ENCODE measurements around the gene ITPRIPL1.
"Not testable (repeated sequence)": the region's sequence is repeated elsewhere in the genome, so short reads cannot be mapped to it uniquely, and the experiment has no call there.

The ITPRIPL1 gene

DNA sequence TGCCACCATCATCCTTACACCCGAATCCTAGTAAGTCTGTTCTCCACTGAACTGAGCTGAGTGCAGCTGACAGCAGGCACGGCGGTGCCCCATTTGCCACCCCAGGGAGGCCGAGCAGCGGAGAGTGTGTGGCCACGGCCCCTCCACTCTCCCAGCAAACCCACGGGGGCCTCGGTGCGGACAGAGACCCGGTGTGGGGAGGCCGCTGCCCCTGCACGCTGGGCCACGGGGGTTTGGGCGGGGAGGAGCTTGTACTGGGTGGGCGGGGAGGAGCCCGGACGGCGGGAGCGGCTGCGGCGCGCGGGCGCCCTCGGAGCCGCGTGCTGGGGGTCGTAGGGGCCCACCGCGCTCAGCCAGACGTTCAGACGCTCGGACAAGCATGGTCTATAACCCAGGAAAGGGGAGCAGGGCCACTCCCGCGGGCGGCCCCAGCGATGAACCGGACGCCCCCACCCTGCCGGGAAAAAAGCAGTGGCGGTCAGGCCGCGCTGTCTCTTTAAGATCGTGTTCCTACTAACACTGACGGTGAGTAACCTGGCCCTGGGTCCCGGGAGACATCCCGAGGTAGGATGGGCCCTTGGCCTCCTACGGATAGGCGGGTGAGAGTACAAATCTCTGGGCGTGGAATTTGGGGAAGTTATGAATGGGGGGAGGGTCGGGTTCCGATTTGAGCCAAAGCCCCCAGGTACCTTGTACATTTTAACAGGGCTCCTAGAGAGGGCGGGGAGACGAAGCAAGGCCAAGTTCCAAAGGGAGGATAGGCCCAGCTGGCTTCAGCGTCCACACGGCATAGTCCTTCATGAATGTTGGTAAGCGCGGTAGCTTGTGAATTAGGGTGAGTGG, at the start of gene ITPRIPL1:
Gene ITPRIPL1 (plus strand): TSS at position 277 of the 843 bp plus-strand sequence. CDS start 523 bp downstream, at position 800.
- Histone ChIP-seq H3K9ac (ENCODE audit: low read length in 5 of 5) (peak within 1 kb of the TSS in 4 of 5 donors; percentile 27 to 89 (median 78)), H3K27ac (ENCODE audit: low read depth, low read length) (peak within 1 kb of the TSS; percentile 49), H3K9me3 (ENCODE audit: control insufficient read depth in 5 of 5, low read length in 5 of 5) (no peaks in the 10 kb centered on the region), H3K27me3 (ENCODE audit: control insufficient read depth in 5 of 5, insufficient read depth in 4 of 5, low read length in 5 of 5) (peaks cover 8 to 15% (median 12%) of the 10 kb centered on the region in 5 donors), H3K4me3 (ENCODE audit: low read depth in 1 of 5, low read length in 5 of 5) (peak within 1 kb of the TSS; percentile 63 to 81 (median 78)), H3K4me1 (ENCODE audit: control insufficient read depth in 5 of 5, insufficient read depth in 5 of 5, low read length in 5 of 5) (peaks cover 3 to 60% (median 43%) of the 10 kb centered on the region in 5 donors), H3K36me3 (ENCODE audit: control insufficient read depth in 5 of 5, insufficient read depth in 5 of 5, low read length in 5 of 5) (peaks cover 0 to 11% (median 5%) of the 10 kb centered on the region in 5 donors)

GRCh38 chr2:96276787-96277499, 48.2 kb upstream of the ITPRIPL1 start:
- H3K9me3 ChIP-seq (ENCODE audit: control insufficient read depth in 5 of 5, low read length in 5 of 5), result no peaks in the 10 kb centered on the region
- H3K36me3 ChIP-seq (ENCODE audit: control insufficient read depth in 5 of 5, insufficient read depth in 5 of 5, low read length in 5 of 5), result peaks cover 5 to 95% (median 80%) of the 10 kb centered on the region in 5 donors
- H3K4me3 ChIP-seq (ENCODE audit: low read depth in 1 of 5, low read length in 5 of 5), result no peak overlapping the region
- H3K27me3 ChIP-seq (ENCODE audit: control insufficient read depth in 5 of 5, insufficient read depth in 4 of 5, low read length in 5 of 5), result no peaks in the 10 kb centered on the region
- H3K27ac ChIP-seq (ENCODE audit: low read depth, low read length), result no peak overlapping the region
- no peak overlapping the region for H3K9ac ChIP-seq (ENCODE audit: low read length in 5 of 5)
- no peaks in the 10 kb centered on the region for H3K4me1 ChIP-seq (ENCODE audit: control insufficient read depth in 5 of 5, insufficient read depth in 5 of 5, low read length in 5 of 5)

DNA sequence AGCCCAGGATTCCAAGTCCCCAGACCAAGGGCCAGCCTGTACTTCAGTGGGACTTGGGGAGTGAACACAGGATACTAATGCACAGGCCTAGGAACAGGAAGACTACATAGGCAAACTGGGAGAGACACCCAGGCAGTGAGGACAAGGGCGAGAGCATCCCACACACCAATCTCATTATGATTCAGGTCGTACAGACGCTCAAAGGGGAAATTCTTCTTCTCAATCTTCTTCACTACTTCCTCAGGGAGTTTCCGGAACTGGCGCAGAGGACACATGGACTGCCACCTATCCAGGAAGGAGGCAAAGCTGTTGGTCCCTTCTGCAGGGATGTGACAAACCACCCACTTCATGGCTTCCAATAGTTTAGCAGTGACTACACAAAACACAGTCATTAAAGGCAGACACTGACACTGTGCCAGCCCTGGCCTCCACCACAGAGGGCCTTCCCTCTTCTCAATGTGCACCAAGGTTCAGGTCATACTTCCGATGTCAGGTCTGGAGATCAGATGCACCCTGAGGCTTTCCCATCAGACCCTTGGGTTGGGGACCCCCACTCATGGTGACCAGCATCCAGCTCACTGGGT, 37.8 kb upstream of the ITPRIPL1 start:
- no peak overlapping the region for H3K4me3 ChIP-seq (ENCODE audit: low read depth in 1 of 5, low read length in 5 of 5)
- H3K4me1 ChIP-seq (ENCODE audit: control insufficient read depth in 5 of 5, insufficient read depth in 5 of 5, low read length in 5 of 5), result no peaks in the 10 kb centered on the region
- no peak overlapping the region for H3K27ac ChIP-seq (ENCODE audit: low read depth, low read length)
- no peaks in the 10 kb centered on the region for H3K27me3 ChIP-seq (ENCODE audit: control insufficient read depth in 5 of 5, insufficient read depth in 4 of 5, low read length in 5 of 5)
- no peaks in the 10 kb centered on the region for H3K9me3 ChIP-seq (ENCODE audit: control insufficient read depth in 5 of 5, low read length in 5 of 5)
- H3K36me3 ChIP-seq (ENCODE audit: control insufficient read depth in 5 of 5, insufficient read depth in 5 of 5, low read length in 5 of 5), result peaks cover 31 to 100% (median 98%) of the 10 kb centered on the region in 5 donors
- no peak overlapping the region for H3K9ac ChIP-seq (ENCODE audit: low read length in 5 of 5)

- peaks cover 0 to 10% (median 5%) of the 10 kb centered on the region in 5 donors for H3K4me1 ChIP-seq (ENCODE audit: control insufficient read depth in 5 of 5, insufficient read depth in 5 of 5, low read length in 5 of 5)
- H3K9ac ChIP-seq (ENCODE audit: low read length in 5 of 5), result no peak overlapping the region
- no peaks in the 10 kb centered on the region for H3K9me3 ChIP-seq (ENCODE audit: control insufficient read depth in 5 of 5, low read length in 5 of 5)
- H3K36me3 ChIP-seq (ENCODE audit: control insufficient read depth in 5 of 5, insufficient read depth in 5 of 5, low read length in 5 of 5), result peaks cover 39 to 99% (median 94%) of the 10 kb centered on the region in 5 donors
- no peaks in the 10 kb centered on the region for H3K27me3 ChIP-seq (ENCODE audit: control insufficient read depth in 5 of 5, insufficient read depth in 4 of 5, low read length in 5 of 5)
- H3K4me3 ChIP-seq (ENCODE audit: low read depth in 1 of 5, low read length in 5 of 5), result no peak overlapping the region
- H3K27ac ChIP-seq (ENCODE audit: low read depth, low read length), result no peak overlapping the region
Measured at GRCh38 chr2:96291751-96292150, 33.4 kb upstream of the ITPRIPL1 start.

DNA sequence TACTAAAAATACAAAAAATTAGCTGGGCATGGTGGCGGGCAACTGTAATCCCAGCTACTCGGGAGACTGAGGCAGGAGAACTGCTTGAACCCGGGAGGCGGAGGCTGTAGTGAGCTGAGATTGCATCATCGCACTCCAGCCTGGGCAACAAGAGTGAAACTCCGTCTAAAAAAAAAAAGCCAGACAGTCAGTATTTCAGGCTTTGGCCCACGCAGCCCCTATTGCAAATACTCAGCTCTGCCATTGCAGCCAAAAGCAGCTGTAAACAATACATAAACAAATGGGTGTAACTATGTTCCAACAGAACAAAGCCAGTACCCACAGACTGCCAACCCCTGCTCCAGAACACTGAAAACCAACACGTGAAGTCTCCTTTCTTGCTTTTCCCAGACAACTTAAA, 30.8 kb upstream of the ITPRIPL1 start:
- H3K9me3 ChIP-seq (ENCODE audit: control insufficient read depth in 5 of 5, low read length in 5 of 5); H3K4me3 ChIP-seq (ENCODE audit: low read depth in 1 of 5, low read length in 5 of 5): not testable (repeated sequence)

GRCh38 chr2:96296925-96297324, 28.2 kb upstream of the ITPRIPL1 start:
- Histone ChIP-seq H3K9me3 (ENCODE audit: control insufficient read depth in 5 of 5, low read length in 5 of 5) (no peaks in the 10 kb centered on the region), H3K4me1 (ENCODE audit: control insufficient read depth in 5 of 5, insufficient read depth in 5 of 5, low read length in 5 of 5) (peaks cover 0 to 16% (median 10%) of the 10 kb centered on the region in 5 donors), H3K27ac (ENCODE audit: low read depth, low read length) (no peak overlapping the region), H3K4me3 (ENCODE audit: low read depth in 1 of 5, low read length in 5 of 5) (no peak overlapping the region), H3K27me3 (ENCODE audit: control insufficient read depth in 5 of 5, insufficient read depth in 4 of 5, low read length in 5 of 5) (no peaks in the 10 kb centered on the region), H3K36me3 (ENCODE audit: control insufficient read depth in 5 of 5, insufficient read depth in 5 of 5, low read length in 5 of 5) (peaks cover 43 to 98% (median 92%) of the 10 kb centered on the region in 5 donors), H3K9ac (ENCODE audit: low read length in 5 of 5) (no peak overlapping the region)

More for the DNA sequence above, 30.8 kb upstream of the ITPRIPL1 start:
- Histone ChIP-seq H3K4me1 (ENCODE audit: control insufficient read depth in 5 of 5, insufficient read depth in 5 of 5, low read length in 5 of 5) (peaks cover 0 to 16% (median 10%) of the 10 kb centered on the region in 5 donors), H3K36me3 (ENCODE audit: control insufficient read depth in 5 of 5, insufficient read depth in 5 of 5, low read length in 5 of 5) (peaks cover 42 to 99% (median 94%) of the 10 kb centered on the region in 5 donors), H3K27ac (ENCODE audit: low read depth, low read length) (peak overlapping the region; percentile 14)
- H3K27me3 ChIP-seq (ENCODE audit: control insufficient read depth in 5 of 5, insufficient read depth in 4 of 5, low read length in 5 of 5); H3K9ac ChIP-seq (ENCODE audit: low read length in 5 of 5): not testable (repeated sequence)

GRCh38 chr2:96301865-96302264, 23.3 kb upstream of the ITPRIPL1 start:
- Histone ChIP-seq H3K36me3 (ENCODE audit: control insufficient read depth in 5 of 5, insufficient read depth in 5 of 5, low read length in 5 of 5) (peaks cover 32 to 70% (median 64%) of the 10 kb centered on the region in 5 donors), H3K9me3 (ENCODE audit: control insufficient read depth in 5 of 5, low read length in 5 of 5) (no peaks in the 10 kb centered on the region), H3K4me3 (ENCODE audit: low read depth in 1 of 5, low read length in 5 of 5) (no peak overlapping the region), H3K4me1 (ENCODE audit: control insufficient read depth in 5 of 5, insufficient read depth in 5 of 5, low read length in 5 of 5) (peaks cover 3 to 30% (median 27%) of the 10 kb centered on the region in 5 donors), H3K27ac (ENCODE audit: low read depth, low read length) (no peak overlapping the region), H3K27me3 (ENCODE audit: control insufficient read depth in 5 of 5, insufficient read depth in 4 of 5, low read length in 5 of 5) (no peaks in the 10 kb centered on the region), H3K9ac (ENCODE audit: low read length in 5 of 5) (no peak overlapping the region)

DNA sequence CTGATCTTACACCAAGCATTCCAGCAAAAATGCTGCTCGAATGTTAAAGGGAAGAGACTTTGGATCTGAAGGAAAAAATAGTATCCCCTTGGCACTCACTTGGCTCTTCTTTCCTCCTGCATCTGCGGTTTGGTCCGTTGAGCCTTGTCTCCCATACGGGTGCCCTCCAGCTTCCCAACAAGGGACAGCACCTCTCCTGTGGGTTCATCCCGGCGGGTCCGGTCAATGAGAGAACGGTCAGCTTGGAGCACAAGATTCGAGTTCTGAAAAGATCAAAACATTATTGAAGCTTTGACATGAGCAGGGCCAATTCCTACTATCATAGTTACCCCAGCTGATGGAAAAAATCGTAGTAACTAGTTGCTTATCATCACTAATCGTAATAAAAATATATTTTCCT, 20.5 kb upstream of the ITPRIPL1 start:
- Histone ChIP-seq H3K27ac (ENCODE audit: low read depth, low read length) (peak overlapping the region; percentile 85), H3K9ac (ENCODE audit: low read length in 5 of 5) (peak overlapping the region; percentile 87 to 98 (median 88)), H3K9me3 (ENCODE audit: control insufficient read depth in 5 of 5, low read length in 5 of 5) (no peaks in the 10 kb centered on the region), H3K4me1 (ENCODE audit: control insufficient read depth in 5 of 5, insufficient read depth in 5 of 5, low read length in 5 of 5) (peaks cover 3 to 27% (median 21%) of the 10 kb centered on the region in 5 donors), H3K4me3 (ENCODE audit: low read depth in 1 of 5, low read length in 5 of 5) (peak overlapping the region; percentile 94 to 100 (median 99)), H3K36me3 (ENCODE audit: control insufficient read depth in 5 of 5, insufficient read depth in 5 of 5, low read length in 5 of 5) (peaks cover 18 to 42% (median 37%) of the 10 kb centered on the region in 5 donors), H3K27me3 (ENCODE audit: control insufficient read depth in 5 of 5, insufficient read depth in 4 of 5, low read length in 5 of 5) (no peaks in the 10 kb centered on the region)

DNA sequence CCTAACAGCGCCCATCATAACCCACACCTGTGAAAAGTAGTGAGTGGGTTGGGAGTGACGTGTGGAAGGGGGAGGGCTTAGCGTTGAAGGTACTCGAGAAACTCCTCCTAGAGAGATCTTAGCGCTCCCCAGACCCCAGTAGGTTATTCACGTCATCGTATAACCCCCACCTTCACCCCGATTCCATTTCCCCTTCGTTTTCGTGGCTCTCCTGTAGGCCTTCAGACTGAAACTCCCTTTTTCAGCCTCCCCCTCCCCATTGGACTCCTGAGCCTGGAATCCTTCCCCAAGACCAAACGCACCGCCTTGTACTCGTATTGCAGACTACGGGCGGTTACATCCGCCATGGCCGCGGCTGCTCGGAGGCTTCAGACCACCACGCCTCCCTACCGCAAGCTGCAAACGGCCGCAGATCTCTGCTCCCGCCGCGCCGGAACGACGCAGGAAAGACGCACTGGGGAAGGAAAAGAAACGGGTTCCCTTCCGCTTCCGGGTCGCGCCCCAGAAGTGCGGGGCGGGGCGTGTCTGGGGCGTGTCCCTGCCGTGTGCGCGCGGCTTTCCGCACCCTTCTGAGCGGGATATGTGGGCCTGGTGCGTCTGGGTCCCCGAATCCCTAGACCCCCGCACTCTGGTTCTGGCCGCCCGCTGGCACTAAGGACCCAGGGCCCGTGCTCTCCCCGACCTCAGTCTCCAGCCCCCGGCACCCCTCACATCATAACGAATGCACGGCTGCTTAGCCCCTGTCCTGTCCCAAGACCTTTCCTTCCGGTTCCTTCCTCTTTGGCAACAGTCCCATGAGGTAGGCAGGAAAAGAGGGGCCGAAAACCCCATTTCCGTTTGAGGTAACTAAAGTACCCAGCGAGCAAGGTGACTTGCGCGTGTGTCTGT, 19.8 kb upstream of the ITPRIPL1 start, which contains the start of gene SNRNP200:
Gene SNRNP200 (minus strand): TSS at position 456 of the 888 bp plus-strand sequence. CDS start 109 bp downstream, at position 347.
- H3K9ac ChIP-seq (ENCODE audit: low read length in 5 of 5), result peak within 1 kb of the TSS; percentile 87 to 98 (median 88)
- H3K27ac ChIP-seq (ENCODE audit: low read depth, low read length), result peak within 1 kb of the TSS; percentile 85
- H3K36me3 ChIP-seq (ENCODE audit: control insufficient read depth in 5 of 5, insufficient read depth in 5 of 5, low read length in 5 of 5), result peaks cover 14 to 35% (median 30%) of the 10 kb centered on the region in 5 donors
- H3K9me3 ChIP-seq (ENCODE audit: control insufficient read depth in 5 of 5, low read length in 5 of 5), result no peaks in the 10 kb centered on the region
- peaks cover 3 to 27% (median 21%) of the 10 kb centered on the region in 5 donors for H3K4me1 ChIP-seq (ENCODE audit: control insufficient read depth in 5 of 5, insufficient read depth in 5 of 5, low read length in 5 of 5)
- peak within 1 kb of the TSS; percentile 94 to 100 (median 99) for H3K4me3 ChIP-seq (ENCODE audit: low read depth in 1 of 5, low read length in 5 of 5)
- H3K27me3 ChIP-seq (ENCODE audit: control insufficient read depth in 5 of 5, insufficient read depth in 4 of 5, low read length in 5 of 5), result no peaks in the 10 kb centered on the region

Data from subcutaneous abdominal adipose tissue (tissue), 5 donors.